Memory B cell (primary cell): ENCODE results near the gene FUOM.
"Not testable (repeated sequence)": the region's sequence is repeated elsewhere in the genome, so short reads cannot be mapped to it uniquely, and the experiment has no call there.

Experiments used
- ATAC-seq: fragments of 150-1000 bp; cut with Tn5 transposase; 2 replicates; pipeline ENCODE4 v1.10.0; 2021; ENCODE audit warnings: low read depth, mild to moderate bottlenecking, moderate library complexity
- DNase-seq, 2 donors: peaks; one replicate each; pipeline ENCODE4 v3.0.0; 2022; ENCODE audit warnings: low spot score in 2 of 2
- H3K27ac Mint-ChIP-seq: one replicate; pipeline ENCODE4 v1.8.0; 2022; ENCODE audit warnings: mild to moderate bottlenecking, moderate library complexity, mixed read lengths
- H3K27me3 Mint-ChIP-seq: one replicate; pipeline ENCODE4 v1.8.0; 2022; ENCODE audit warnings: mixed read lengths
- H3K36me3 Mint-ChIP-seq: one replicate; pipeline ENCODE4 v1.8.0; 2022; ENCODE audit warnings: mild to moderate bottlenecking, mixed read lengths
- H3K4me1 Mint-ChIP-seq: one replicate; pipeline ENCODE4 v1.8.0; 2022; ENCODE audit warnings: mixed read lengths
- H3K4me3 Mint-ChIP-seq: one replicate; pipeline ENCODE4 v1.8.0; 2022; ENCODE audit warnings: mild to moderate bottlenecking, moderate library complexity, mixed read lengths
- H3K9me3 Mint-ChIP-seq: one replicate; pipeline ENCODE4 v1.8.0; 2022; ENCODE audit warnings: mixed read lengths

The FUOM gene

DNA sequence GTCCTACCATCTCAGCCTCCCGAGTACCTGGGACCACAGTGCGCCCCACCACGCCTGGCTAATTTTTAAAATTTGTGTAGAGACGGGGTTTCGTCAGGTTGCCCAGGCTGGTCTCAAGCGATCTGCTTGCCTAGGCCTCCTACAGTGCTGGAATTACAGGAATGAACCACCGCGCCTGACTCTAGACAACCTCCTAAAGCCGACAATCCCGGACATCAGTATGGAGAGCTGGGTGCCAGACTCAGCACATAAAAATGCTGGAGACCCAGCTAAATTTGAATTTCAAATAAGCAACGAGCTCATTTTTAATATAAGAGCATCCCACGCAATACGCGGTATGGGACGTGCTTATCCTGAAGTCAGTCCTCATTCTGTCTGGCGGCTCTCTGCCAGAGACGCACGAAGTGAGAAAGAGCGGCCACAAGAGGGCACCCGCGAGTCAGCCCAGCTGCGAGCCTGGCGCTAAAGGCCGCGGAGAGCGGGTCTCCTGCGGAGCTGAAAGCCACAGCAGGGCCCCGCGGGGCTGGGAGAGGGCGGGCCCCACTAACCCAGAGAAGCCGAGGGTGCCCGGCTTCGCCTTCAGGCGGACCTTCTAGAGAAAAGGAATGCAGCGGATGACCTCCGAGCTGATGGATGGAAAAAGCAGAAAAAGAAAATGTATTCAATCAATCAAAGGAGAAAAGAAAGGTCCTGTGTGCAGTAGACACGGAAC is 28.2 kb downstream of the FUOM start:
- H3K36me3 Mint-ChIP-seq = no peaks in the 10 kb centered on the region
- no peak overlapping the region for H3K27ac Mint-ChIP-seq
- H3K4me1 Mint-ChIP-seq = peaks cover 12% of the 10 kb centered on the region
- peaks cover 3% of the 10 kb centered on the region for H3K9me3 Mint-ChIP-seq
- DNase-seq (peak; percentile 88 to 94), ATAC-seq (peak; percentile 89)
- peak overlapping the region; percentile 52 for H3K4me3 Mint-ChIP-seq
- peaks cover 27% of the 10 kb centered on the region for H3K27me3 Mint-ChIP-seq

- H3K27ac Mint-ChIP-seq = no peak overlapping the region
Measured at GRCh38 chr10:133328358-133329343, 29.2 kb downstream of the FUOM start.

GRCh38 chr10:133327651-133328357 is 30.0 kb downstream of the FUOM start:
- no peaks in the 10 kb centered on the region for H3K36me3 Mint-ChIP-seq
- H3K9me3 Mint-ChIP-seq = no peaks in the 10 kb centered on the region
- H3K27ac Mint-ChIP-seq = no peak overlapping the region
- ATAC-seq (no peak), DNase-seq (no peak)
- H3K27me3 Mint-ChIP-seq = peaks cover 21% of the 10 kb centered on the region
- H3K4me1 Mint-ChIP-seq = peaks cover 12% of the 10 kb centered on the region
- no peak overlapping the region for H3K4me3 Mint-ChIP-seq

More at GRCh38 chr10:133328358-133329343, 29.2 kb downstream of the FUOM start:
- no peak for ATAC-seq
- Mint-ChIP-seq H3K4me1 (peaks cover 12% of the 10 kb centered on the region), H3K9me3 (peaks cover 3% of the 10 kb centered on the region), H3K27me3 (peaks cover 27% of the 10 kb centered on the region), H3K4me3 (no peak overlapping the region), H3K36me3 (no peaks in the 10 kb centered on the region)
- DNase-seq = no peak

DNA sequence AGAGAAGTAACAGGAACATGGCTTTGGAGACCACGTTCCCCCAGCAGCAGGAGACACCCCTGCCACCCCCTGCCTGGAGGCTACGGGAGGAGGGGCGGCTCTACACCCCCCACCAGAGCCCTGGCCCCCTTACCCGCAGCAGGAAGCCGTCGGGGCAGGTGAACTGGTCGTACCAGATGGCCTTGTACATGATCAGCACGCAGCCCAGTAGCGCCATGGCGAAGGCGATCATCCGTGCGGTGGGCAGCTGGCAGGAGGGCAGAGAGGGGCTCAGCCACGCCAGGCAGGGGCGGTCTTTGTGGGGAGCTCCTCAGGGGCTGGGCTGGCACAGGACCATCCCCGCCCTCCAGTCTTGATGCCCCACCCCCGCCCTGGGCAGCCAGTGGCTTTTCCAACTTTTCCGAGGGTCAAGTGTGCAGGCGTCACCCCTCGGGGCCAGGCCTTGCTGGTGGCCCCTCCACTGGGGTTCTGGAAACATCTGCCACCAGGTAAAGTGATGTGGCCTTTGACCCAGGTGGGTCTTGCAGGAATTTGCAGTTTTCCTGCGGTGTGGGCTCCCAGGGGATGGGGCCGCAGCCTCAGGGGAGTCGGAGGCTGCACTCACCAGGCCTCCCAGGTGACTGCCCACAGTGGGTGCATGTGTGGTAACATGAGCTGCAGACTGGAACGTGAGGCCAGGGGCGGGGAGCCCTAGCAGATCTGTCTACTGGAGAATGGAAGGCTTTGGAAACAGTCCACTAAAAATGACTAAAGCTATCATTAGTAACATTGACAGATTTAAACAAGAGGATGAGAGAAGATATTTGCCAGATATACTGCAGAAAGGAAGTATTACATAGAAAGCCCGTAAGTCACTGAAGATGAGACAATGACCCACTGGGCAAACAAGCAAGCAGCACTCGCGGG is 30.8 kb downstream of the FUOM start:
- Mint-ChIP-seq H3K9me3 (no peaks in the 10 kb centered on the region), H3K27me3 (peaks cover 15% of the 10 kb centered on the region), H3K4me3 (no peak overlapping the region), H3K27ac (no peak overlapping the region), H3K36me3 (no peaks in the 10 kb centered on the region), H3K4me1 (peaks cover 12% of the 10 kb centered on the region)
- DNase-seq (no peak), ATAC-seq (no peak)

DNA sequence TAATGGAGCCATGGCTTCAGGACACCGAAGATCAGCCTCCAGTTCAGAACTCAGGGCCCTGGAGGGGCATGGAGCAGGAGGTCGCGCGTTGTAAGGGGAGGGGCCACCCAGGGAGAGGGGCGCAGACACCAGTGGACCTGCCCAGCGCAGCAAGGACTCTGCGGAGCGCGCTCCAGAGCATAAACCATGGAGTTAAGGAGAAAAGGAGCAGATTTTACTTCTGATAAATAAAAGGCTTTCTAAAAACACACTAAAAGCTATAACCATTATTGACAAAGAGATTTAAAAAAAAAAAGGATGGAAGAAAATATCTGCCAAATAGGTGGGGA is 31.6 kb downstream of the FUOM start:
- H3K4me3 Mint-ChIP-seq = peak overlapping the region; percentile 25
- peaks cover 12% of the 10 kb centered on the region for H3K4me1 Mint-ChIP-seq
- ATAC-seq (no peak), DNase-seq (no peak)
- H3K27me3 Mint-ChIP-seq = peaks cover 15% of the 10 kb centered on the region
- H3K36me3 Mint-ChIP-seq = no peaks in the 10 kb centered on the region
- no peak overlapping the region for H3K27ac Mint-ChIP-seq
- H3K9me3 Mint-ChIP-seq = no peaks in the 10 kb centered on the region

- DNase-seq (no peak), ATAC-seq (no peak)
- H3K4me3 Mint-ChIP-seq = peak overlapping the region; percentile 89
- peaks cover 15% of the 10 kb centered on the region for H3K27me3 Mint-ChIP-seq
- no peaks in the 10 kb centered on the region for H3K36me3 Mint-ChIP-seq
- no peaks in the 10 kb centered on the region for H3K9me3 Mint-ChIP-seq
- H3K27ac Mint-ChIP-seq = peak overlapping the region; percentile 28
- peaks cover 12% of the 10 kb centered on the region for H3K4me1 Mint-ChIP-seq
Measured at GRCh38 chr10:133325440-133326222, 32.2 kb downstream of the FUOM start.

DNA sequence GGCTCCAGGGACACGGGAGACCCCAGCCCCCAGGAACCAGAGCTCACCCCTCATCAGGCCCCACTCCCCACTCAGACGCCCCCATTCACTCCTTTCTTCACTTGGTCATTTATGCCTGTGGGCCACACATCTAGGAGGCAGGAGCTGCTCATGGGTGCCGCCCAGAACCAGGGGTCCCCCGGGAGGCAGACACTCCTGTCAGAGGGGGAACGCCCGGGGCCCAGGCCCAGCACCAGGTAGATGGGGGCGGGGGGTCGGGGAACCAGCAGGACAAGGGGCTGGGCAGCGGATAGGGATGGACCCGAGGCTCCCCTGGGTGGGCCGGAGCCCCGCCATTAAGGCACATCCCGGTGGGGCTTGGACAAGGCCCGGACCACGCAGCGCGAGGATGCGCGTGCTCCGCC is 33.0 kb downstream of the FUOM start:
- peak; percentile 42 for ATAC-seq
- DNase-seq = no peak
- H3K4me3 Mint-ChIP-seq = peak overlapping the region; percentile 89
- H3K9me3 Mint-ChIP-seq = peaks cover 2% of the 10 kb centered on the region
- peaks cover 2% of the 10 kb centered on the region for H3K36me3 Mint-ChIP-seq
- peaks cover 14% of the 10 kb centered on the region for H3K4me1 Mint-ChIP-seq
- H3K27ac Mint-ChIP-seq = peak overlapping the region; percentile 28
- peaks cover 19% of the 10 kb centered on the region for H3K27me3 Mint-ChIP-seq

DNA sequence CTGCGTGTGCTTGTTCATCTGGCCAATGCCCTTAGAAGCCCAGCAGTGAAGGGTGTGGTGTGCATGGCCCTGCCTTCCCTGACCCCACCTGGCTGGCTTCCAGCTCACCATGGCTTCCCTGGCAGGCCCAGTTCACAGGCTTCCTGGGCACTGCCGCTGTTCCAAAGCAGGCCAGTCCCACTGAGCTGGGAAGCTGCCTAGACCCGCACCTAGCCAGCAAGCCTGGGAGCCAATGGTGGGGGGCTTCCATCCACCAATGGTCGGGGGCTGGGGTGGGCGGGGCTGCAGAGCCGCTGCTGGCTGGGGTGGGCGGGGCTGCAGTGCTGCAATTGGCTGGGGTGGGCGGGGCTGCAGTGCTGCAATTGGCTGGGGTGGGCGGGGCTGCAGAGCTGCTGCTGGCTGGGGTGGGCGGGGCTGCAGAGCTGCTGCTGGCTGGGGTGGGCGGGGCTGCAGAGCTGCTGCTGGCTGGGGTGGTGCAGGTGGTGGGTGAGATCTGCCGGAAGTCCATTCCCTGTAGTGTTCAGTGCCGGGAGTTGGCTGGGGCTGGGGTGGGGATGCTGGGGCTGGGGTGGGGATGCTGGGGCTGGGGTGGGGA is 33.5 kb downstream of the FUOM start:
- Mint-ChIP-seq H3K36me3 (peaks cover 2% of the 10 kb centered on the region), H3K4me1 (peaks cover 18% of the 10 kb centered on the region), H3K27ac (no peak overlapping the region), H3K27me3 (peaks cover 23% of the 10 kb centered on the region), H3K9me3 (peaks cover 2% of the 10 kb centered on the region), H3K4me3 (no peak overlapping the region)
- peak; percentile 83 for ATAC-seq
- DNase-seq = no peak

GRCh38 chr10:133322064-133322709 is 35.6 kb downstream of the FUOM start:
- not testable (repeated sequence) for H3K36me3 Mint-ChIP-seq, H3K4me3 Mint-ChIP-seq, DNase-seq, ATAC-seq, H3K9me3 Mint-ChIP-seq, H3K27ac Mint-ChIP-seq
- peaks cover 18% of the 10 kb centered on the region for H3K4me1 Mint-ChIP-seq
- H3K27me3 Mint-ChIP-seq = peaks cover 20% of the 10 kb centered on the region

- H3K36me3 Mint-ChIP-seq = not testable (repeated sequence)
Measured at GRCh38 chr10:133320852-133321422, 36.9 kb downstream of the FUOM start.

DNA sequence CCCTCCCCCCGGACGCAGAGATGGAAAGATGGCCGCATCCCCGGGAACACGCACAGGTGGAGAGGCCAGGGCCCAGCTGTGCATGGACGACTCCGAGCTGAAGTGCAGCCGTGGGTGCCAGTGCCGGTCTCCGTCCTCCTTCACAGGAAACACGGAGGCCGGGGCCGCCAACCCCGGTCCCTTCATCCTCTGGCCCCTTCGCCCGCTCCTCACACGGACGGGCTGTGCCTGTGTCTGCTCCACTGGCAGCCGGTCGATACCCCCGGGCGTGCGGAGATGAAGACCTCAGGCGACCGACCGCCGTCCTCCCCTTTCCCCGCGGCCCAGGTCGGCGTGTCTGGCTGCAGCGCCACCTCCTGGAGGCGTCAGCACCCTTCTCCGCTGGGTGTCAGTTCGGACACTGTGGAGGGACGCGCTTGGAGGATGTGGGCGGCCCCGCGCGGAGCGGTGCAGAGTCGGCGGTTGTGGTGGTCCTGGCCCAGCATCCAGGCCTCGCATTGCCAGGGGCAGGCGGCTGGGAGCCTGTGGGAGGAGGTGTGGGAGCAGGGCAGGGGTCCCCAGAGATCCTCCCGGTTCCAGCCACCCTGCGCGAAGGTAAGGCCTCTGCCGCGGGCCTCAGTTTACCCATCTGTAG is 39.2 kb downstream of the FUOM start:
- Mint-ChIP-seq H3K27me3 (peaks cover 11% of the 10 kb centered on the region), H3K36me3 (peaks cover 2% of the 10 kb centered on the region), H3K27ac (no peak overlapping the region), H3K4me1 (peaks cover 16% of the 10 kb centered on the region), H3K9me3 (peaks cover 2% of the 10 kb centered on the region), H3K4me3 (peak overlapping the region; percentile 25)
- peak; percentile 65 to 72 for DNase-seq
- peak; percentile 91 for ATAC-seq

More at GRCh38 chr10:133320852-133321422, 36.9 kb downstream of the FUOM start:
- H3K4me1 Mint-ChIP-seq = peaks cover 12% of the 10 kb centered on the region
- not testable (repeated sequence) for DNase-seq, ATAC-seq, H3K27ac Mint-ChIP-seq, H3K4me3 Mint-ChIP-seq, H3K9me3 Mint-ChIP-seq
- H3K27me3 Mint-ChIP-seq = peaks cover 13% of the 10 kb centered on the region
